ENCODE results near the gene LRRC46.

GRCh38 chr17:47841488-47842291 lies 10.2 kb downstream of the LRRC46 start:
- TF ChIP-seq CTCF (IDR thresholded peaks at IDR 0.05; ENCODE audit: low read length) (no peak), EZH2 (IDR thresholded peaks at IDR 0.05; ENCODE audit: borderline replicate concordance, low read length) (no peak)
